ENCODE data around the gene ZHX3. TPM values are rescaled to one million over a fixed set of nuclear protein-coding genes. Genes with fewer than 3 reads are reported as not detected.
"Not testable (repeated sequence)": the region's sequence is repeated elsewhere in the genome, so short reads cannot be mapped to it uniquely, and the experiment has no call there.

ZHX3 gene
- total RNA-seq, 4 donors from 2014 or later: 57.8 to 74.8 (median 60.5) TPM

GRCh38 chr20:41134362-41135186, 183.0 kb downstream of the ZHX3 start:
- Histone ChIP-seq H3K27me3 (no peaks in the 10 kb centered on the region), H3K4me3 (replicated peaks in 1 of 3) (no peak overlapping the region), H3K27ac (no peak overlapping the region), H3K36me3 (no peaks in the 10 kb centered on the region), H3K9me3 (no peaks in the 10 kb centered on the region), H3K4me1 (peaks cover 14 to 15% of the 10 kb centered on the region in 2 donors)
- TF ChIP-seq POLR2A (IDR thresholded peaks at IDR 0.05) (no peak), CTCF (IDR thresholded peaks at IDR 0.05) (no peak)
- intact Hi-C loops (cut with DNase I): loop anchor here (5.0 kb wide), 1 partner anchor 38 kb away; no protein-coding TSS in a partner anchor
- WGBS, 2 donors: 78 to 88% methylated on average over 9 of the region's 9 CpGs
- no peak for DNase-seq

DNA sequence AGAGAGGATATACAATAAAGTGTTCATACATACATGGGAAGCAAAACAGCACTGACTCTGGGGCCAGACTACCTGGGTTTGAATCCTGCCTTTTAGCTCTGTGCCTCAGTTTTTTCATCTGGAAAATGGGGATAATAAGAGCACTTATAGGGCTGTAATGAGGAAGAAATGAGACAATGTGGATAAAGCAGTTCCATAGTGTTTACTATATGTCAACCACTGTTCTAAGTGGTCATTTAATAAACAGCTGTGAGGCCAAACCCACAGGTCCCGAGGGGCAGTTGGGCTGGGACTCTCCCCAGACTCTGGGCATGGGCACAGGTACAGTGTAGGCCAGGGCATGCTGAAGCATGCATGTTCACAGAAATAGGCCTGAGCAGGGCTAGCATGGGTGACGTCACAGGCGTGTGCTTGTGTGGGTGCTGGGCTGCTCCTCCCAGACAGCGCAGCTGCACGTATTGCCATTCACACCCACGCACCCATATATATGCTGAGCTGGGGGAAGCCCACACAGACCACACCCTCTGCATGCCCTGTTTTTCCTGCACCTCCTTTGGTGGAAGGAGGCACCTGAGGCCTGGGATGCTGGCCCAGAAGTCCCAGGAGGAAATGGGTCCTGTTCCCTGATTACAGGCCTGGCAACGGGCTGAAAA, 183.7 kb downstream of the ZHX3 start:
- Histone ChIP-seq H3K36me3 (no peaks in the 10 kb centered on the region), H3K4me3 (replicated peaks in 1 of 3) (no peak overlapping the region), H3K27ac (no peak overlapping the region), H3K27me3 (no peaks in the 10 kb centered on the region), H3K9me3 (no peaks in the 10 kb centered on the region), H3K4me1 (peaks cover 7 to 8% of the 10 kb centered on the region in 2 donors)
- no peak for TF ChIP-seq POLR2A (IDR thresholded peaks at IDR 0.05)
- TF ChIP-seq CTCF (IDR thresholded peaks at IDR 0.05): no peak
- DNase-seq: no peak
- 88 to 94% methylated on average over 7 of the region's 7 CpGs for WGBS, 2 donors
- intact Hi-C loops (cut with DNase I): no loop called here

- H3K36me3 ChIP-seq; intact Hi-C loops (cut with DNase I); DNase-seq: not testable (repeated sequence)
Observed at GRCh38 chr20:41132388-41132775, 185.1 kb downstream of the ZHX3 start.

DNA sequence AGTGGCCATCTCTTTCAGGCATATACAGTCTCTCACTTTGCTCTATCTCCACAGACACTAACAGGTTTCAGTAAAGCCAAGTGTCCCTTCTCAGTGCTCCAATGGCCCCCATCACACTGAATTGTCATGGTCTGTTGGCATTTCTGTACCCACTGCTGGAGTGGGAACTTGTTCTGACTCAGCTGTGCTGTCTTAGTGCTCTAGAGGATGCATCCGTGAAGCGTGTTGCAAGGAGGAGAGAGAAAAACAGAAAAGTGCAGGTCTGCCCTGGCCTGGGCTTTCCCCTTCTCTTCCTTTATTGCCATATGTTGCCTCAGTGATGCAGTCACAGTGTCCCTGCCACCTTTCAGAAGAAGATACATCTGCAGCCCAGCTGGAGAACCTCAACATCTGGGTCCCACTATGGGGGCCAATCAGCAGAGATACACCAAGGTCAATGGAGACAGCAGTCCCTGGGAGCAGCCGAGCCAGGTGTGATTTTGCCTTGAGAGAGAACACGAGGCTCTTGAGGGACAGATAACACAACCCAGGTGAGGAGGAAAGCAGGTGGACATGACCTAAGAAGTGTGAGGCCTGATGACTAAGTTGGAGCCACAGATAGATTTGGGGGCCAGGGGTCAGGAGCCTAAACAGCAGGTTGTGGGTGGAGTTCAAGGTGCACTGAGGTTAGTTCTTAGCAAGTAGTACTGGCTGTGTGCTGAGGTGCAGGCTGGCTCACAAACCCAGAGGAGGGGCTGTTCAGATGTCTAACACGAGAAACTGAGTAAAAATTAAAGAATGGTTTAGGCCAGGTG, 185.7 kb downstream of the ZHX3 start:
- no peak for DNase-seq
- intact Hi-C loops (cut with DNase I): no loop called here
- H3K27me3 ChIP-seq: no peaks in the 10 kb centered on the region
- peaks cover 6% of the 10 kb centered on the region in 2 donors for H3K4me1 ChIP-seq
- H3K9me3 ChIP-seq: no peaks in the 10 kb centered on the region
- WGBS, 2 donors: 65 to 80% methylated on average over 5 of the region's 5 CpGs
- no peaks in the 10 kb centered on the region for H3K36me3 ChIP-seq
- H3K27ac ChIP-seq: no peak overlapping the region
- TF ChIP-seq POLR2A (IDR thresholded peaks at IDR 0.05) (no peak), CTCF (IDR thresholded peaks at IDR 0.05) (no peak)
- H3K4me3 ChIP-seq (replicated peaks in 1 of 3): no peak overlapping the region

More at GRCh38 chr20:41132388-41132775, 185.1 kb downstream of the ZHX3 start:
- not testable (repeated sequence) for H3K9me3 ChIP-seq; H3K27me3 ChIP-seq; H3K4me1 ChIP-seq; H3K27ac ChIP-seq; H3K4me3 ChIP-seq (replicated peaks in 1 of 3)
- WGBS, 2 donors: 90% methylated on average over 9 of the region's 9 CpGs

Small RNA genes within 50 kb of the gene (microRNA-seq; reads per million reads assigned to microRNA genes)
- not detected for gene MIR6871

Small RNA genes within 50 kb of the gene (small RNA-seq; reads per million reads assigned to genes)
- not detected for gene AL022394.1
- gene MIR6871: not detected
- not detected for gene RN7SL615P

Other genes starting within 250 kb of the ZHX3 start
- gene PLCG1, start 180.2 kb downstream of the ZHX3 start, total RNA-seq: 100 to 1,000 TPM; 146 to 252 (median 164) TPM
- gene LPIN3, start 23.1 kb upstream of the ZHX3 start, total RNA-seq: 10 to 100 TPM; 33.5 to 53.5 (median 42.1) TPM
- gene EMILIN3, start 49.1 kb upstream of the ZHX3 start, total RNA-seq: 1 to 10 TPM in 1 of 4 donors, under 1 TPM in 3; 0.27 to 1.3 (median 0.61) TPM